GM13976 (cell line): ENCODE results near the gene NDUFA5.

Experiments
- DNase-seq: peaks from one replicate; pipeline ENCODE4 v3.0.0; 2012; ENCODE audit warnings: low spot score
- CTCF ChIP-seq: IDR thresholded peaks from 2 replicates; pipeline ENCODE4 v1.5.1; 2012; ENCODE audit warnings: borderline replicate concordance, mild to moderate bottlenecking; ENCODE audit not compliant: insufficient read depth; ENCODE audit errors: extremely low read depth, missing control alignments, control extremely low read depth
- in situ Hi-C: fragments of 300-500 bp; cut with MboI; formaldehyde crosslinking; loops from one replicate; pipeline ENCODE4 v1.12.0; 2022; ENCODE audit warnings: low sequenced_read_pairs, mixed read lengths, inconsistent platforms; ENCODE audit not compliant: unreplicated experiment

NDUFA5 gene

GRCh38 chr7:123573896-123574467, 16.4 kb upstream of the NDUFA5 start:
- no peak for DNase-seq
- in situ Hi-C loops, result no loop called here
- TF ChIP-seq CTCF, result no peak

- DNase-seq, result no peak
- no peak for TF ChIP-seq CTCF
- in situ Hi-C loops, result no loop called here
These were observed 15.7 kb upstream of the NDUFA5 start for GRCh38 chr7:123573341-123573740.

DNA sequence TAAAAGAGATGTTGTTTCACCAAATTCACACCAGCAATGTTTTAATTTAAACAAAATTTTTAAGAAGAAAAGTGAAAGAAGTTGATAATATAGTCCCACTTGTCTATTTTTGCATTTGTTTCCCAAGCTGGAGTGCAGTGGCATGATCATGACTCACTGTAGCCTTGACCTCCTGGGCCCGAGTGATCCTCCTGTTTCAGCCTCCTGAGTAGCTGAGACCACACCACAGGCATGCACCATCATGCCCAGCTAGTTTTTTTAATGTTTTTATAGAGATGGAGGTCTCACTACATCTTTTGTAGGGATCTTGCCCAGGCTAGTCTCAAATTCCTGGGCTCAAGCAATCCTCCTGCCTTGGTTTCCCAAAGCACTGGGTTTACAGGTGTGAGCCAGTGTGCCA, 14.1 kb upstream of the NDUFA5 start:
- in situ Hi-C loops, result no loop called here

GRCh38 chr7:123571187-123571586, 13.6 kb upstream of the NDUFA5 start:
- TF ChIP-seq CTCF, result no peak
- in situ Hi-C loops, result no loop called here
- no peak for DNase-seq

More for the DNA sequence above, 14.1 kb upstream of the NDUFA5 start:
- no peak for DNase-seq
- no peak for TF ChIP-seq CTCF

DNA sequence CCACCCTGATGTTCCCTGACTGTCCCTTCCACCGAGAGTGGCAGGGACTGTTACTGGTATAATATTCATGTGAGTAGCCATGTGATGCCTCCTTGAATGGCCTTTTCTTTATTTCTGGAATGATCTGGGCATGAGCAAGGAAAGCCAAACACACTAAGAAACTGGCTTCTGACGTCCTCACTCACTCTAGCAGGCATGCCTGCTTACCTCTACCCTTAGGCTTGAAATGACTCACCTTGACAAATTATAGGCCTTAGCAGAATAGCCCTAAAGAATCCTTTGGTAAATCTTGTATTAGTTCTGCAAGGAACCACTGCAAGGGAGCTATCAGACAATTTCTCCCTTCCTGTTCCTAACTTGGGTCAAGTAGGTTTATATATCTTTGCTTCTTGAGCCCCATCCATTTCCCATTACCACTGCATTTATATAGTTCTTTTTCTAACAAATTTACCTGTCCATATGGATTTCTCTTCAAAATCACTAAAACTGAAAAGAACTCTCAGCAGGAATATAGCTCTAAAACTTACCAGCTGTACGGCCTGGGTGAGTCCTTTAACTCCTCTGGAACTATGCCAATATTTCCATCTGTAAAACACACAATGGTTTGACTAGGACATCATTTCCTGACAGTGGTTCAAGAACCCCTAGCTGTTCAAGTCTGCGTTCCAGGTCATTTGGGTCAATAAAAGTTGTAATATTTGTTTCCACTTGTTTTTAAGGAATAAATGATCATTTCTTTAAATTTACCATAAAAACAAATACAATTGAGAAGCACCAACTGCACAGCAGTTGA, 13.0 kb upstream of the NDUFA5 start:
- TF ChIP-seq CTCF, result no peak
- no peak for DNase-seq
- in situ Hi-C loops, result no loop called here

- TF ChIP-seq CTCF, result no peak
- no peak for DNase-seq
- in situ Hi-C loops, result no loop called here
These were observed 11.9 kb upstream of the NDUFA5 start for GRCh38 chr7:123569352-123570010.
